Fibroblast of mammary gland (primary cell): ENCODE data around the gene RDH11.
A peak's percentile ranks its signal among the peaks of the same experiment; 100 is the strongest.

Source experiments
- DNase-seq: peaks from one replicate; pipeline ENCODE4 v3.0.0-alpha.2; 2010; ENCODE audit warnings: low read depth
- H3K4me3 ChIP-seq: 2 replicates; pipeline ENCODE4 v1.5.1; 2011; ENCODE audit warnings: low read depth, mild to moderate bottlenecking, low read length, moderate library complexity; ENCODE audit not compliant: control insufficient read depth
- CTCF ChIP-seq: conservative IDR thresholded peaks from 2 replicates; pipeline ENCODE4 v1.5.1; 2011; ENCODE audit warnings: low read depth, low read length, inconsistent platforms; ENCODE audit not compliant: control insufficient read depth, insufficient read depth

RDH11 gene, protein sequence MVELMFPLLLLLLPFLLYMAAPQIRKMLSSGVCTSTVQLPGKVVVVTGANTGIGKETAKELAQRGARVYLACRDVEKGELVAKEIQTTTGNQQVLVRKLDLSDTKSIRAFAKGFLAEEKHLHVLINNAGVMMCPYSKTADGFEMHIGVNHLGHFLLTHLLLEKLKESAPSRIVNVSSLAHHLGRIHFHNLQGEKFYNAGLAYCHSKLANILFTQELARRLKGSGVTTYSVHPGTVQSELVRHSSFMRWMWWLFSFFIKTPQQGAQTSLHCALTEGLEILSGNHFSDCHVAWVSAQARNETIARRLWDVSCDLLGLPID

DNA sequence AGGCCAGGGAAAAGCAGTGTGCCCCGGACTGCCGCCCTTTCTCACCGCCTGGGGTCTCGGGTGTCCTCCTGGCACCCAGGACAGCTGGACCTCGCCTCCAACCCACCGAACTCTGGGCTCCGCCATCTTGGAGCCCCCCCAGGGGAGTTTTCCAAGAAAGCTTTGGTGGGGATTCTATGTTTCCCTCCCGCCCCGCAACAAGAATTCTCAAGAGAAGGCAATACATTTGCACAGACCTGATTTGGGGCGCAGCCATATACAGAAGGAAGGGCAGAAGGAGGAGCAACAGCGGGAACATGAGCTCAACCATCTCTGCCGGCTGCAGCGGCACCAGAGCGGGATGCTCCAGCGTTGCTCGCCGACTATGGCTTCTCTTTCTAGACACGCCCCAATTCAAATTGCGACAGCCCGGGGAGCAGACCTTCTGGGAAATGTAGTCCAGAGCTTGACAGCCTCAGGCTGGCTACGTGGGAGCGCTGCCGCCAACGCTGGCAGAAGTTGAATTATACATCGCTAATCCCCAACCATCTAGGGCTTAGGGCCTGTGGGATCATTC, at the start of gene RDH11:
Gene RDH11 (minus strand): TSS at position 371 of the 556 bp plus-strand sequence. CDS start 61 bp downstream, at position 310.
- TF ChIP-seq CTCF = no peak
- peak; percentile 91 for DNase-seq
- H3K4me3 ChIP-seq = peak within 1 kb of the TSS; percentile 84

GRCh38 chr14:67744046-67744445, 48.5 kb upstream of the RDH11 start:
- no peak for TF ChIP-seq CTCF
- DNase-seq = no peak

DNA sequence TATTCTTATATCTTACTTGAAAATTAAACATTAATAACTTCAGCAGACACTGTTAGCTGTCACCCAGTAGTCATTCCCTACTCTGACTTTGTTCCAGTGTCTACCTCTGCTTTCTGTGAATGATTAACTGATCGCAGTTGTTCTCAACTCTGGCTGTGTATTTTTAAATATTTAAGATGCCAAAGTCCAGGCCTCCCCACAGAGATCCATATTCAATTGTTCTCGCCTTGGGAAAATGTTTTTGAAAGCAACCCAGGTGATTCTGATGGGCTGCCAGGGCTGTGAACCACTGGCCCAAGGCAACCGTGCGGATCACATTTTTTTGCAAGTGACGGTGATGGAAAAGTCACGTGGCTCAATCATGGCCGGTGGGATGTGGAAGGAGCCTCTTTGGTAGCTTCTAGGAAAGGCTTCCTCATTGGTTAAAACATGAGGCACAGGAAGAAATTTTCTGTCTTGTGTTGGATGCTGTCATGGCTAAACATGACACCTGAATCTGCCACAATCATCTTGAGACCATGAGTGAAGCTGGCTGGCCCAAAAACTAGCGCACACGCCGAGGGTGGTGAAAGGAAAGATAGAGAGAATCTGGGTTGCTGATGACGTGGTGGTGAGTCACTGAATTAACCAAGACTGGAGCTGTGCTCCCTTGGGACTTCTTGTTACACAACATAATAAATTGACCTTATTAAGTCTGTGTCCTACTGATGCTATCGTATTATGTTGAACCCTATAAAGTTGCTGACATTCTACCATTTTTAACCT, 43.4 kb upstream of the RDH11 start:
- DNase-seq = peak; percentile 100

More at GRCh38 chr14:67744046-67744445, 48.5 kb upstream of the RDH11 start:
- no peak overlapping the region for H3K4me3 ChIP-seq

DNA sequence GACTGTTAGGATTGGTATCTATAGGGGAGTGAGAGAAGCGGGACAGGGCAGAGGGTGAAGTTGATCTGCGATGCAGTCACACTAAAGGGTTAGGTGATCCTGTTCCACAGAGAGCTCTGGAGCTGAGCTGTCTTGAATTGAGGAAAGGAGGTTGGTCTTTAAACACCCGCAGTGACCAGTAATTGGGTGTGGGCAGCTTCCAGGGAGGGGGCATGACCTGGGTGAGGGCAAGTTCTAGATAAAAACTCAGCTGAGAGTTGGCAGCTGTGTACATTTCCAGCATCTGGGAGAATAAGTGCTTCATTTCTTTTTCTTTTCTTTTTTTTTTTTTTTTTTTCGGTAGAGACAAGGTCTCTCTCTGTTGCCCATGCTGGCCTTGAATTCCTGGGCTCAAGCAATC, 41.2 kb upstream of the RDH11 start:
- DNase-seq = no peak
- TF ChIP-seq CTCF = no peak
- H3K4me3 ChIP-seq = no peak overlapping the region

More for the DNA sequence above, 43.4 kb upstream of the RDH11 start:
- no peak for TF ChIP-seq CTCF
- no peak overlapping the region for H3K4me3 ChIP-seq

GRCh38 chr14:67735336-67736147, 40.0 kb upstream of the RDH11 start:
- H3K4me3 ChIP-seq = no peak overlapping the region
- no peak for TF ChIP-seq CTCF
- DNase-seq = no peak

GRCh38 chr14:67734675-67735074, 39.1 kb upstream of the RDH11 start:
- no peak for TF ChIP-seq CTCF
- DNase-seq = peak; percentile 9
- no peak overlapping the region for H3K4me3 ChIP-seq
